Astrocyte of the cerebellum (primary cell): Measurements from ENCODE around the gene TFCP2.

Experiments used
- DNase-seq: peaks from one replicate; pipeline ENCODE4 v3.0.0-alpha.2; 2011; ENCODE audit warnings: low read depth
- H3K4me3 ChIP-seq: 2 replicates; pipeline ENCODE4 v1.5.1; 2011; ENCODE audit warnings: mild to moderate bottlenecking, low read depth, low read length, moderate library complexity
- in situ Hi-C: cut with HindIII; loops from 2 replicates; pipeline ENCODE4 v1.10.0; 2017; ENCODE audit warnings: low sequenced_read_pairs
- TF ChIP-seq, protein P1 (sequence below): IDR thresholded peaks from 2 replicates; pipeline ENCODE4 v1.5.1; 2012; ENCODE audit warnings: low read length, low read depth, moderate library complexity, mild to moderate bottlenecking; ENCODE audit errors: missing control alignments

The TFCP2 gene

DNA sequence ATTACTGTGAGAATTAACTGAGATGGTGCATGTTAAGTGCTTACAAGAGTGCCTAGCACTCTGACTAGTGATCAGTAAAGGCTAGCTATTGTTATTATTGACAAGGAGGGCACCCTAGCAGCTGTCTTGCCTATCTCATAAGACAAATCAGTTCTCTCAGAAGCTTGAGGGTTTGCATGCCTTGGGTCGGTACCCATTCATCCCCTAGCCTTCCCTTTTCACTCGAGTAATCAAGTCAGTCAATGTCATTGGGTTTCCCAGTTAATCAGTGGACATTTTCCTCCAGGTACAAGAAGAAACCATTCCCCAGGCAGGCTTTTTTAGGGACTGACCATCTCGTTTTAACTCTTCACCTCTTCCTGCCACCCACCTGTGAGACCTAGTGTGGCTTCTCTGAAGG, 10.4 kb upstream of the TFCP2 start:
- H3K4me3 ChIP-seq, result no peak overlapping the region
- TF ChIP-seq, protein P1, sequence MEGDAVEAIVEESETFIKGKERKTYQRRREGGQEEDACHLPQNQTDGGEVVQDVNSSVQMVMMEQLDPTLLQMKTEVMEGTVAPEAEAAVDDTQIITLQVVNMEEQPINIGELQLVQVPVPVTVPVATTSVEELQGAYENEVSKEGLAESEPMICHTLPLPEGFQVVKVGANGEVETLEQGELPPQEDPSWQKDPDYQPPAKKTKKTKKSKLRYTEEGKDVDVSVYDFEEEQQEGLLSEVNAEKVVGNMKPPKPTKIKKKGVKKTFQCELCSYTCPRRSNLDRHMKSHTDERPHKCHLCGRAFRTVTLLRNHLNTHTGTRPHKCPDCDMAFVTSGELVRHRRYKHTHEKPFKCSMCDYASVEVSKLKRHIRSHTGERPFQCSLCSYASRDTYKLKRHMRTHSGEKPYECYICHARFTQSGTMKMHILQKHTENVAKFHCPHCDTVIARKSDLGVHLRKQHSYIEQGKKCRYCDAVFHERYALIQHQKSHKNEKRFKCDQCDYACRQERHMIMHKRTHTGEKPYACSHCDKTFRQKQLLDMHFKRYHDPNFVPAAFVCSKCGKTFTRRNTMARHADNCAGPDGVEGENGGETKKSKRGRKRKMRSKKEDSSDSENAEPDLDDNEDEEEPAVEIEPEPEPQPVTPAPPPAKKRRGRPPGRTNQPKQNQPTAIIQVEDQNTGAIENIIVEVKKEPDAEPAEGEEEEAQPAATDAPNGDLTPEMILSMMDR, result no peak
- in situ Hi-C loops, result no loop called here
- DNase-seq, result no peak

DNA sequence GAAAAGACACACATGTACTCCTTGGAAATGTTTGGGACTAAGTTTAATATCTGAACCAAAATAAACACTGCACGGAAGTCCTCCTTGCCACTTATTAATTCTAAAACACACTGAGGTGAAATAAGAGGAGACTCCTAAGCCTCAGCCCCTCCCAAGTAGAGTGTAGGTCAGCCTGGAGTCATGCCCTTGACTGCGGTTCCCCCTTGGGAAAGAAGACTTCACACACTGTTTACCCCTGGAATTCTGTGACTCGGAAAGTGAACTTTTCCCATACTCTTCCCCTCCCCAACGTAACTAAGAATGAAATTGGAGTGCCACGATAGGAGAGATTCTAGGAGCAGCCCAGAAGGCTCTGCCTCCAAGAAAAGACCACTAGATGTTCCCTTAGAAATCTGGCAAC, 8.6 kb upstream of the TFCP2 start:
- in situ Hi-C loops, result no loop called here
- H3K4me3 ChIP-seq, result no peak overlapping the region
- no peak for DNase-seq
- TF ChIP-seq, protein P1, result no peak

DNA sequence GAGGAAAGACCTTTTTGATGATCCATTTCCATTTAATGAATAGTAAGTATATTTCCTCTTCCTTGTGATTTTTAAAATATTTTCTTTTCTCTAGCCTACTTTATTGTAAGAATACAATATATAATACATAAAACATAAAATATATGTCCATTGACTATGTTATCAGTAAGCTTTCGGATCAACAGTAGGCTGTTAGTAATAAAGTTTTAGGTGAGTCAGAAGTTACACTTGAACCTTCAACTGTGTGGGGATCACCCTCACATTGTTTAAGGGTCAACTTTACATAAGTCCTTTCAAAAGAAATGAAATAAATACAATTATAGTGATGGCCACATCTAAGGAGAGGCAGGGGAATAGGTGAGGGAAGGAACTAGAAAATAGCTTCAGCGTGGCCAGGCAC, 5.0 kb upstream of the TFCP2 start:
- in situ Hi-C loops, result no loop called here
- TF ChIP-seq, protein P1, result no peak
- no peak overlapping the region for H3K4me3 ChIP-seq
- no peak for DNase-seq

DNA sequence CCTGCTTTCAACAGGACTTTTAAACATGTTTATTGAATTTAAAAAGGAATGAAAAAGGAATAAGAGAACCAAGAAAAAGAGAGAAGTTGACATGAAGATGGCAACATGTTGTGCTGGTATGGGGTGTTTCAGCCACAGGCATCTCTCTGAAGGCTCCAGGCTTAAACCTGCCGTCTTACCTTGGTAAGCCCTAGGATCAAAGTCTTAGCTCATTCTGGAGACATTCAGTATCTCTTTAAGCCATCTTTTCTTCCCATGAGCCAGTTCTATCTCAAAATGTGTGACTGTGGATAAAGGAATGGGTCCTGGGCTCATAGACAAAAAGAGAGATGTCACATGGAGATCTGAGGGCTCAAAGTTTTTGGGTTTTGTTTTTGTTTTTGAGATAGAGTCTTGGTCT, 1.6 kb upstream of the TFCP2 start:
- no peak for DNase-seq
- H3K4me3 ChIP-seq, result no peak overlapping the region
- TF ChIP-seq, protein P1, result no peak
- in situ Hi-C loops, result no loop called here

DNA sequence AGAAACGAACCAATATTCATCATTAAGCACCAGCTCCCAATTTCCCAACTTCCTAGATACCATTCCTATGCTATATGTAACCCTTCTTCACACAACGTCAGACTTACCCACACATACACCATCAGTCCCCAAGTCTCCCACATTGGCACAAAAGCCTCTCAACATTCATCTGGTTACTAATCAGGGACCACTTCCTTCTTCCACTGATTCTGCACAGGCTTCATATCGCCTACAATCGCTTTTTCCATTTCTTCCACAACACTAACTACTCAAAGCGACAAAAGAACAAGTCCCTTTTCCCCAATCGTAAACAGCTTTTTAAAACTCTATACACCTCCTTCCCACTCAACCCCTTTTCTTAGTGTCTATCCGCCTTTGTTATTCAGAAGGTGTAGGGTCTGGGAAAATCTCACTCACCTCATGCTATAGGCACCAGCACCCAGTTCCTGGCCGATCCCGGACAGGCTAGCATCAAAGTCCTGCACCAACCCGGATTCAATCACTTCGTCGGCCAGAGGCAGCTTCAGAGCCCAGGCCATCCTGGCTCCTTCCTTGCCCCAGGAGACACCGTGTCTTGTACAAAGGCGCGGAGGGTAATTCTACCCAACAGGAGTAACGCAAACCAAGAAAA, 936 bp downstream of the TFCP2 start:
- peak overlapping the region; percentile 57 for H3K4me3 ChIP-seq
- TF ChIP-seq, protein P1, result no peak
- no peak for DNase-seq
- in situ Hi-C loops, result no loop called here

DNA sequence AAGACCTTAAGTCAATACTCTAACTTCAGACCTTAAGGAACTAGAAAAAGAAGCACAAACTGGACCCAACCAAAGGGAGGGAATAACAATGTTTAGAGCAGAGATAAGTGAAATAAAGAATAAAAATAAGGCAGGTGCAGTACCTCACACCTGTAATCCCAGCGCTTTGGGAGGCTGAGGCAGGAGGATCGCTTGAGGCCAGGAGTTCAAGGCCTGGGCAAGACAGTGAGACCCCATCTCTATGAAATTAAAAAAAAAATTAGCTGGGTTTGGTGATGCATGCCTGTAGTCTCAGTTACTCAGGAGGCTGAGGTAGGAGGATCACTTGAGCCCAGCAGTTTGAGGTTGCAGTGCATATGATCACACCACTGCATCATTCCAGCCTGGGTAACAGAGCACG, 9.1 kb downstream of the TFCP2 start:
- H3K4me3 ChIP-seq, result no peak overlapping the region
- TF ChIP-seq, protein P1, result no peak
- in situ Hi-C loops, result no loop called here

DNA sequence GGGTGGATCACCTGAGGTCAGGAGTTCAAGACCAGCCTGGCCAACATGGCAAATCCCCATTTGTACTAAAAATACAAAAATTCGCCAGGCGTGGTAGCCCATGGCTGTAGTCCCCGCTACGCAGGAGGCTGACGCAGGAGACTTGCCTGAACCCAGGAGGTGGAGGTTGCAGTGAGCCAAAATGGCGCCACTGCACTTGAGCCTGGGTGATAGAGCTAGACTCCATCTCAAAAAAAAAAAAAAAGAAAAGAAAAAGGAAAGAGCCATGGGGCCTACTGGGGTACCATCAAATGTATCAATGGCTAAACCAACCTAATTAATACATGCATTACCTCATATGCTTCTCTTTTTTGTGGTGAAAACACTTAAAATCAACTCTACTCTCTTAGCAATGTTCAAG, 10.7 kb downstream of the TFCP2 start:
- TF ChIP-seq, protein P1, result no peak
- DNase-seq, result no peak
- in situ Hi-C loops, result no loop called here
- no peak overlapping the region for H3K4me3 ChIP-seq

More for the DNA sequence above, 9.1 kb downstream of the TFCP2 start:
- DNase-seq, result no peak
